ENCODE data around the gene LACTB. TPM values are rescaled to one million over a fixed set of nuclear protein-coding genes. Genes with fewer than 3 reads are reported as not detected.

LACTB gene
- total and polyA plus RNA-seq, 2 of the 13 experiments (the other 11 are each of a cell fraction or from before 2014, with no cell fraction given): 14.8 to 23.0 TPM

DNA sequence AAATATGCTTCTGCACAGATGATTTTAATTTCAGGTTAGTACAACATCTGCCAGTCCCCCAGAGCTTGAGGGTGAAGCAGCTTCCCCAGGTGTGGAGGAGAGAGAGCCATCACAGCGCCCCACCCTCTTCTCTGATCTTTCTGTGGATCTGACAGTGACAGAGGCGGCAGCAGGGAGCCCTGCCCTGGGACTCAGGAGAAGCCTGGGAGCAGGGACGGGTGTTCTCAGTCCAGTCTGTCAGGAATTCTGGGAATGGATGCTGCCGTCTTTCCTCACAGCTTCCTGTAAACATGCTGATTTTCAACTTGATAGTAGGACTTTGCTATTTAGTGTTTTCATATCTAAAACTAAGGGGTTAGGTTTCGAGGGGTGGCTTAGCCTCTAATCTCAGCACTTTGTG, 56.4 kb downstream of the LACTB start:
- WGBS (ENCODE audit: low lambda C conversion rate): 8% methylated on average over 5 of the region's 5 CpGs
- H3K27me3 ChIP-seq (ENCODE audit: control insufficient read depth in 1 of 2, insufficient read depth in 2 of 2, low read length in 2 of 2): no peaks in the 10 kb centered on the region
- H3K4me2 ChIP-seq (ENCODE audit: low read depth, low read length): peak overlapping the region; percentile 34
- DNase-seq (ENCODE audit: low spot score) (peak; percentile 20), ATAC-seq (peak; percentile 86), FAIRE-seq (no peak)
- no peak overlapping the region for H2AFZ ChIP-seq (ENCODE audit: low read length)
- CTCF ChIA-PET (ENCODE audit: low intra/inter-chr PET ratio, low total read pairs): no interaction called here
- peaks cover 8% of the 10 kb centered on the region; the same call in 1 of the 2 replicates for H3K4me1 ChIP-seq (ENCODE audit: insufficient read depth, low read length)
- no peaks in the 10 kb centered on the region for H3K9me3 ChIP-seq (ENCODE audit: low read length)
- H3K4me3 ChIP-seq (replicated peaks in 1 of 3; ENCODE audit: insufficient read depth in 1 of 3, low read depth in 2 of 3, low read length in 3 of 3): no peak overlapping the region
- no peak overlapping the region for H3K9ac ChIP-seq (ENCODE audit: insufficient read depth, low read depth, low read length)
- no peaks in the 10 kb centered on the region for H4K20me1 ChIP-seq (ENCODE audit: insufficient read depth, low read length)
- TF ChIP-seq BCL6 (CRISPR knock-in tag; IDR thresholded peaks at IDR 0.05) (no peak), PHF20 (CRISPR knock-in tag; IDR thresholded peaks at IDR 0.05) (no peak), NCOR1 (IDR thresholded peaks at IDR 0.05; ENCODE audit: borderline replicate concordance, low read length) (no peak), DNMT3B (CRISPR knock-in tag; conservative IDR thresholded peaks at IDR 0.05) (no peak)
- TF ChIP-seq, protein P1, sequence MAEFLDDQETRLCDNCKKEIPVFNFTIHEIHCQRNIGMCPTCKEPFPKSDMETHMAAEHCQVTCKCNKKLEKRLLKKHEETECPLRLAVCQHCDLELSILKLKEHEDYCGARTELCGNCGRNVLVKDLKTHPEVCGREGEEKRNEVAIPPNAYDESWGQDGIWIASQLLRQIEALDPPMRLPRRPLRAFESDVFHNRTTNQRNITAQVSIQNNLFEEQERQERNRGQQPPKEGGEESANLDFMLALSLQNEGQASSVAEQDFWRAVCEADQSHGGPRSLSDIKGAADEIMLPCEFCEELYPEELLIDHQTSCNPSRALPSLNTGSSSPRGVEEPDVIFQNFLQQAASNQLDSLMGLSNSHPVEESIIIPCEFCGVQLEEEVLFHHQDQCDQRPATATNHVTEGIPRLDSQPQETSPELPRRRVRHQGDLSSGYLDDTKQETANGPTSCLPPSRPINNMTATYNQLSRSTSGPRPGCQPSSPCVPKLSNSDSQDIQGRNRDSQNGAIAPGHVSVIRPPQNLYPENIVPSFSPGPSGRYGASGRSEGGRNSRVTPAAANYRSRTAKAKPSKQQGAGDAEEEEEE (CRISPR knock-in tag; IDR thresholded peaks at IDR 0.05; ENCODE audit: borderline replicate concordance): no peak
- TF ChIP-seq, protein P2, sequence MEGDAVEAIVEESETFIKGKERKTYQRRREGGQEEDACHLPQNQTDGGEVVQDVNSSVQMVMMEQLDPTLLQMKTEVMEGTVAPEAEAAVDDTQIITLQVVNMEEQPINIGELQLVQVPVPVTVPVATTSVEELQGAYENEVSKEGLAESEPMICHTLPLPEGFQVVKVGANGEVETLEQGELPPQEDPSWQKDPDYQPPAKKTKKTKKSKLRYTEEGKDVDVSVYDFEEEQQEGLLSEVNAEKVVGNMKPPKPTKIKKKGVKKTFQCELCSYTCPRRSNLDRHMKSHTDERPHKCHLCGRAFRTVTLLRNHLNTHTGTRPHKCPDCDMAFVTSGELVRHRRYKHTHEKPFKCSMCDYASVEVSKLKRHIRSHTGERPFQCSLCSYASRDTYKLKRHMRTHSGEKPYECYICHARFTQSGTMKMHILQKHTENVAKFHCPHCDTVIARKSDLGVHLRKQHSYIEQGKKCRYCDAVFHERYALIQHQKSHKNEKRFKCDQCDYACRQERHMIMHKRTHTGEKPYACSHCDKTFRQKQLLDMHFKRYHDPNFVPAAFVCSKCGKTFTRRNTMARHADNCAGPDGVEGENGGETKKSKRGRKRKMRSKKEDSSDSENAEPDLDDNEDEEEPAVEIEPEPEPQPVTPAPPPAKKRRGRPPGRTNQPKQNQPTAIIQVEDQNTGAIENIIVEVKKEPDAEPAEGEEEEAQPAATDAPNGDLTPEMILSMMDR (CRISPR knock-in tag; IDR thresholded peaks at IDR 0.05): no peak; the same call in 1 of the 2 replicates
- no peaks in the 10 kb centered on the region for H3K36me3 ChIP-seq (replicated peaks in 1 of 2; ENCODE audit: control insufficient read depth in 1 of 2, insufficient read depth in 2 of 2, low read length in 2 of 2)
- POLR2A ChIA-PET: no interaction called here
- intact Hi-C loops (cut with micrococcal nuclease; ENCODE audit: unreplicated experiment) (no loop called here), in situ Hi-C loops (cut with HindIII; ENCODE audit: extremely low pct_ligation_motif_present, low pct_unique_long_range_greater_than_20kb) (no loop called here)
- no peak overlapping the region for H3K27ac ChIP-seq (ENCODE audit: extremely low read length, insufficient read depth, low read length)
- BruUV-seq (replicated peaks): no TSS peak
- H3K79me2 ChIP-seq (ENCODE audit: insufficient read depth, low read length): no peaks in the 10 kb centered on the region

Measured in HepG2 (cell line).